ENCODE measurements around the gene GRB10.

GRB10 gene

DNA sequence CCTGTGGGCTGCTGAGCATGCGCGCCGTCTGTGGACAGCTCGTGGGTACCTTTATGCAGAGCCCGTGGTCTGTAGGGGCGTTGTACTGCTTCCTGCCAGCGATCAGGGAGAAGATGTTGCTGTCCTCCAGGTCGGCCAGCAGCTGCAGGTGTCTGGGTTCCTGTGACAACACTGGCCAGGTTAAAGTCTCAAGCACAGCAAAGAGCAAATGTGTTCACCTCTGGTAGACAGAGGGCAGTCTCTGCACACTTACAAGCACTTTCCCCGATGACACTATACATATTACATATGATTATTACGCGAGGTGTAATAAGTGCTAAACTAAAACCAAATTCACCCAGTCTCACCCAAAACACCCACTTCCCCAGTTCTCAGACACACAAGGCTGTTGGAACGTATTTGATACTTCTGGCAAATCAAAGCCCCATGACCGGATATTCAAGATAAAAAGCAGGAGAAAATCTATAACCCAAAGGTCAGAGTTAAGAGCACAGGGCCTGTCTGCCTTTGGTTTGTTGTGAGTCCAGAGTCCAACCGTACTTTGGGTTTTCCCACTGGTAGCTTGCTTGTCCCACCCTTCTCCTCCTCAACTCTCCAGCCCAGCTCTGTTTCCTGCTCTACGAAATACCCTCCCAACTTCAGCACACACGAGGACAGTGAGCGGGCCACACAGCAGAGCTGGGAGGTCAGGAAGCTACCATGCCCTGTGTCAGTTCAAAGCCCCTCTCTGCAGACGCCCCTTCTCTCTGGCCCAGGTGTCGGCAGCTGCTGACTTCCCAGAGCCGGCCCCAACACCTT lies 167.8 kb downstream of the GRB10 start:
- Histone ChIP-seq H3K36me3 (ENCODE audit: control insufficient read depth, low read depth, low read length) (peaks cover 30% of the 10 kb centered on the region), H3K27me3 (ENCODE audit: control insufficient read depth, insufficient read depth, low read length) (no peaks in the 10 kb centered on the region), H3K9ac (ENCODE audit: low read length) (no peak overlapping the region), H3K9me3 (ENCODE audit: control insufficient read depth, low read depth, low read length) (no peaks in the 10 kb centered on the region), H3K4me3 (ENCODE audit: low read length) (no peak overlapping the region), H3K27ac (ENCODE audit: low read length) (no peak overlapping the region), H3K4me1 (ENCODE audit: control insufficient read depth, low read depth, low read length) (no peaks in the 10 kb centered on the region)

DNA sequence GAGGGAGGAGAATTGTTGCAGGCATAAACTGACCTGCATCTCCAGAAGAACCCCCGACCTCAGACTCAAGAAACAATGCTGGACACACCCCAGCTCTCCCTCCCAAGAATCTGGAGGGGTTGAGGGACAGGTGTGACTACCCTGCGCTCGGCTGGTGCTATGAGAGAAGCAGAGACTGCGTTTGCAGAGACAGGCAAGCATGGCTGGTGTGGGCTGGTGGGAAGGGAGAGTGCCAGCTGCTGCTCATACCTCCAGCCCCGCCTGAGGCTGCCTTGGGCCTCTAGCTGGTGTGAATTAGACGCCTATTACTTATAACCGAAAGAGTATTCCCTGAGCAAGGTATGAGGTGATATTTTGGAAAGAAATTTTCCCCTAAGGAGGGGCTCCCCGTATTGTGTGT lies 169.2 kb downstream of the GRB10 start:
- Histone ChIP-seq H3K4me3 (ENCODE audit: low read length) (no peak overlapping the region), H3K27ac (ENCODE audit: low read length) (no peak overlapping the region), H3K27me3 (ENCODE audit: control insufficient read depth, insufficient read depth, low read length) (no peaks in the 10 kb centered on the region), H3K4me1 (ENCODE audit: control insufficient read depth, low read depth, low read length) (no peaks in the 10 kb centered on the region), H3K9me3 (ENCODE audit: control insufficient read depth, low read depth, low read length) (no peaks in the 10 kb centered on the region), H3K36me3 (ENCODE audit: control insufficient read depth, low read depth, low read length) (peaks cover 30% of the 10 kb centered on the region), H3K9ac (ENCODE audit: low read length) (no peak overlapping the region)

DNA sequence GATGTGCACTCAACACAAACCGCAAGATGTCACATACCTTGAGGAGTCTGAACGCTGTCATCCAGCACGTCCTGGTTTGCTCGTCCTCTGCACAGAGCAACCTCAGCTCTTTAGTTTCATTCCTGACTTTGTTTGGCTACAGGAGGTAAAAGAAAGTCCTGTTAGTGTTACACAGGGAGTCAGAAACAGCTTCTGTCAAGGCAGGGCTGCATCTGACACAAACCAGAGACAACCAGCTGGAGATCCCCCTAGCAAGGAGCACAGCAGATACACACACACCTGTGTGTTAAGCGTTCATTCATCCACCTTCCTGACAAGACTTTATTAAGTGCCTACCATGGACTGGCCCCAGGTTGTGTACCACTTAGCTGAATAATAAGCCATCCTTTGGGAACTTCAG lies 170.0 kb downstream of the GRB10 start:
- H3K9me3 ChIP-seq (ENCODE audit: control insufficient read depth, low read depth, low read length), result no peaks in the 10 kb centered on the region
- no peak overlapping the region for H3K9ac ChIP-seq (ENCODE audit: low read length)
- H3K36me3 ChIP-seq (ENCODE audit: control insufficient read depth, low read depth, low read length), result peaks cover 31% of the 10 kb centered on the region
- H3K27ac ChIP-seq (ENCODE audit: low read length), result no peak overlapping the region
- no peaks in the 10 kb centered on the region for H3K4me1 ChIP-seq (ENCODE audit: control insufficient read depth, low read depth, low read length)
- no peaks in the 10 kb centered on the region for H3K27me3 ChIP-seq (ENCODE audit: control insufficient read depth, insufficient read depth, low read length)
- no peak overlapping the region for H3K4me3 ChIP-seq (ENCODE audit: low read length)

DNA sequence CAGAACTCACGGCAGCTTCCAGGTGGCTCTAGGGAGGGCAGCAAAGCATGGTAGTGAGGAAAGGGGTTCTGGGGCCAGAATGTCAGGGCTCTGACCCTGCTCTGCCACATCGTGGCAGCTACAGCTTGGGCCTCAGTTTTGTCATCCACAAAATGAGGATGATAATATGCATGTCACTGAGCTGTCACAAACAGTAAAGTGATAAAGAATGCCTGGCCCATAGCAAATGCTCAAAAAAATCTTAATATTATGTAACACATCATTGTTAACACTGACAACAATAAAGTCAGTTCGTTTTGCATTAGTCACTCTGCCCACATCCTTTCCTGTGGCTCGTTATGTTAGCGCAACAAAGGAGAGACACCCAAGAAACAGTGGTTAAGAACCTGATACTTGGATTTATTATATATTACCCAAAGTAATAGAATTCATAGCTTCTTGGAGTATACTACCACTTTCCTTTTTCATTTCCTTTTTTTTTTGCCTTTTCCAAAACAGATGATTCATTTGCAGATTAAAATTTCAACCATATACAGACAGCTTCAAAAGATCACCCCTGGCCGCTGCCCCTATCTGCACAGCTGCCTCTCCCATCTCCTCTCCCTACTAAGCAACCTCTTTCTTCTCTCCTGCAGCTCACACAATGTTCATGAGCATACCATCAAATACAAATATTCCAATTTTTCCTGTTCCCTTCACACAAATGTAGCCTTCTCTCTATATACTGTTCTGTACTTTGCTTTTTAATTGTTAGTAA lies 172.0 kb downstream of the GRB10 start:
- H3K9ac ChIP-seq (ENCODE audit: low read length), result no peak overlapping the region
- H3K27ac ChIP-seq (ENCODE audit: low read length), result no peak overlapping the region
- H3K4me1 ChIP-seq (ENCODE audit: control insufficient read depth, low read depth, low read length), result no peaks in the 10 kb centered on the region
- H3K4me3 ChIP-seq (ENCODE audit: low read length), result no peak overlapping the region
- H3K9me3 ChIP-seq (ENCODE audit: control insufficient read depth, low read depth, low read length), result no peaks in the 10 kb centered on the region
- H3K36me3 ChIP-seq (ENCODE audit: control insufficient read depth, low read depth, low read length), result peaks cover 48% of the 10 kb centered on the region
- no peaks in the 10 kb centered on the region for H3K27me3 ChIP-seq (ENCODE audit: control insufficient read depth, insufficient read depth, low read length)

DNA sequence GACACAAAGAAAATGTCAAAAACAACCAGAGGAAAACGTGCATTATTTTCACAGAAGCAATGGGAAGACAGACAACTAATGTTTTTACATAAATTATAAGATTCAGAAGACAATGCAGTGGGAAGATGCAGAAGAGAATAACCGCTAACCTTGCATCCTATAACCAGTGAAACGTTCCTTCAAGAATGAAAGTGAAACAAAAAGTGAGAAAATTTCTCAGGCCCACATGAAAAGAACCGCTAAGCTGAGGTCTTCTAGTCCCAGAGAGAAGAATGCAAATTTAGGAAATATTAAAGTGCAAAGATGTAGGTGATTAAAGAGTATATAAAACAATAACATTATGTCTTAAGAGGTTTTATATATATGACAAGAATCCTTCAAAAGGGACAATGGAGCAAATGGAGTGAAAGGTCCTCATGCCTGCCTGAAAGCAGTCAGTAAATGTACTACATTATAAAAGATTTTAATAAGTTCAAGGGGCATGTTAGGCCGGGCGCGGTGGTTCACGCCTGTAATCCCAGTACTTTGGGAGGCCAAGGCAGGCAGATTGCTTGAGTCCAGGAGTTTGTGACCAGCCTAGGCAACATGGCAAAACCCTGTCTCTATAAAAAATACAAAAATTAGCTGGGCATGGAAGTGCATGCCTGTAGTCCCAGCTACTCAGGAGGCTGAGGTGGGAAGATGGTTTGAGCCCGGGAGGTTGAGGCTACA lies 174.3 kb downstream of the GRB10 start:
- H3K27me3 ChIP-seq (ENCODE audit: control insufficient read depth, insufficient read depth, low read length), result no peaks in the 10 kb centered on the region
- peaks cover 53% of the 10 kb centered on the region for H3K36me3 ChIP-seq (ENCODE audit: control insufficient read depth, low read depth, low read length)
- H3K9me3 ChIP-seq (ENCODE audit: control insufficient read depth, low read depth, low read length), result no peaks in the 10 kb centered on the region
- no peak overlapping the region for H3K9ac ChIP-seq (ENCODE audit: low read length)
- H3K4me1 ChIP-seq (ENCODE audit: control insufficient read depth, low read depth, low read length), result peaks cover 2% of the 10 kb centered on the region
- H3K27ac ChIP-seq (ENCODE audit: low read length), result no peak overlapping the region
- no peak overlapping the region for H3K4me3 ChIP-seq (ENCODE audit: low read length)

DNA sequence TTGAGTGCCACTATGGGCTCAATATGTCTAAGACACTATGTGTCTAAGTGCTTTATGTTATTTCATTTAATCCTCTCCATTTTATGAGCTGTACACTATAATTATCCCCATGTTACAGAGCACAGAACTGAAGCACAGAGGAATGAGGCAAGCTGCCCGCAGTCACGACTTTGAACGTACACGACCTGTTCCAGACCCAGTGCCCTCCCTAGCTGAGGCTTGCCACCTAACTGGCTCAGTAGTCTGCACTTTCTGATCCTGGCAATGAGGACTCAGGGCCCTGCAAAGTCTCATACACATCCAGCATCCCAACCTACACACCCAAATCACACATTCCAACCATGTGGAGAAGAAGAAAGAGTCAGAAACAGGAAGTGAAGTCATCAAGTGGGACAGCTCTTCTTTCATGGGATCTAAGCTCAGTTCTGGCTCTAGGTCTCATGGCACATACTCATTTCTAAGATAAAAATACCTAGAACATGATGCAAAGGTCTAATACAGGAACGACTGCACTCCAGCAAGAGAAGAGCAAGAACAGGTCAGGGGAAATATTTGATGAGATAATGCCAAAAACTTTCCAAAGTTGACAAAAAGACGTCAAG lies 175.1 kb downstream of the GRB10 start:
- Histone ChIP-seq H3K9me3 (ENCODE audit: control insufficient read depth, low read depth, low read length) (no peaks in the 10 kb centered on the region), H3K27me3 (ENCODE audit: control insufficient read depth, insufficient read depth, low read length) (no peaks in the 10 kb centered on the region), H3K36me3 (ENCODE audit: control insufficient read depth, low read depth, low read length) (peaks cover 49% of the 10 kb centered on the region), H3K9ac (ENCODE audit: low read length) (no peak overlapping the region), H3K4me3 (ENCODE audit: low read length) (no peak overlapping the region), H3K27ac (ENCODE audit: low read length) (no peak overlapping the region), H3K4me1 (ENCODE audit: control insufficient read depth, low read depth, low read length) (peaks cover 7% of the 10 kb centered on the region)

DNA sequence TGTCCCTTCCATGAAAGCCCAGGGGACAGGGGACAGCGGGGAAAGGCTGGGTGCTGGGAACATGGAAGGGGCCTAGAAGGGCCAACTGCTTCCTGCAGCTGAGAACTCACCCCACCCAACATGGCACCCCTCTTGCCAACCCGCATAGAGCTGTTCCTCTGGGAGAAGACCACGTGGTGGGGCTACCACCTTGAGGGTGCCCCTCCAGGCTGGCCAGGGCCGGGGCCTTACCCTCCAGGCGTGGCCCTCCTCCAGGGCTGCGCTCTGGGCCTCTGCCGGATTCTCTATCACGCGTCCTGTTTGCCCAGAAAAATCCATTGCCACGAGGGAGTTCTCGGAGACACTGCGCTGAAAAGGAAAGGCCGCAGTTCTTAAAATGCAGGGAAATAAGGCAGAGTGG lies 177.6 kb downstream of the GRB10 start:
- Histone ChIP-seq H3K9me3 (ENCODE audit: control insufficient read depth, low read depth, low read length) (no peaks in the 10 kb centered on the region), H3K9ac (ENCODE audit: low read length) (no peak overlapping the region), H3K4me3 (ENCODE audit: low read length) (no peak overlapping the region), H3K4me1 (ENCODE audit: control insufficient read depth, low read depth, low read length) (peaks cover 7% of the 10 kb centered on the region), H3K27ac (ENCODE audit: low read length) (no peak overlapping the region), H3K36me3 (ENCODE audit: control insufficient read depth, low read depth, low read length) (peaks cover 35% of the 10 kb centered on the region), H3K27me3 (ENCODE audit: control insufficient read depth, insufficient read depth, low read length) (no peaks in the 10 kb centered on the region)

DNA sequence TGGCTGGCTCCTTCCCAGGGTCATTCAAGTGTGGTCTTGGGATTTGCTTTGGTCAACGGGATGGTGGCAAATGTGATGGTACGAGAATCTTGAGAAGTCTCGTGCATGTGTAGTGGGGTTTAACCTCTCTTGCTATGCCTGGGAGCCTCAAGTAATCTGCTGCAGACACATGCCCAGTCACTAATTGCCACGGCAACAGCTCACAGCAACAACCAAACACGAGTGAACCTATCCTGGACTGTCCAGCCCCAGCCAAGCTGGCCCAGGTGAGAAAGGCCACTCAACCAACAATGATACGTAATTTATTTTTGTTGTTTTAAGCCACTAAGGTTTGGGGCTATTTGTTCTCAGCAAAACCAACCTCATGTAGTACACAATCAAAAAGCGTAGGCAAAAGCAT lies 179.4 kb downstream of the GRB10 start:
- no peaks in the 10 kb centered on the region for H3K27me3 ChIP-seq (ENCODE audit: control insufficient read depth, insufficient read depth, low read length)
- H3K9me3 ChIP-seq (ENCODE audit: control insufficient read depth, low read depth, low read length), result no peaks in the 10 kb centered on the region
- H3K36me3 ChIP-seq (ENCODE audit: control insufficient read depth, low read depth, low read length), result peaks cover 38% of the 10 kb centered on the region
- H3K4me3 ChIP-seq (ENCODE audit: low read length), result no peak overlapping the region
- peaks cover 7% of the 10 kb centered on the region for H3K4me1 ChIP-seq (ENCODE audit: control insufficient read depth, low read depth, low read length)
- H3K27ac ChIP-seq (ENCODE audit: low read length), result no peak overlapping the region
- no peak overlapping the region for H3K9ac ChIP-seq (ENCODE audit: low read length)

DNA sequence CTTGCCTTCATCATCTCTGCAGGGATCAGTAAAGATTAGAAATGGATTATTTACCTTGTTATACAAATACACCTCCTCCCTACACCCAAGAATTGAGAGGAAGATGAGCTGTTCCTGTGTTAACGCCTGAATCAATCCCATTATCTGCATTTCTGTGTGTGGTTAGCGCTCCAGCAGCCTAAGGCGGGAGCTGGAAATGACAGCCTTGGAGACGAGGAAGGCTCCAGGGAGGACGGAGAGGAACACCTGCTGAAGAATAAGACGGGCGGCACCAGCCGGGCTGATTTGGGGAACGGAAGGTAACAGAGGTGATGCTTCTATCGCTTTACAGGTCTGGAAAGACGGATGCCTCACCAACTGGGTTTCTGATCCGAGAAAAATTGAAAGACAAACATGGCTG lies 183.3 kb downstream of the GRB10 start:
- peaks cover 7% of the 10 kb centered on the region for H3K4me1 ChIP-seq (ENCODE audit: control insufficient read depth, low read depth, low read length)
- no peaks in the 10 kb centered on the region for H3K27me3 ChIP-seq (ENCODE audit: control insufficient read depth, insufficient read depth, low read length)
- H3K9me3 ChIP-seq (ENCODE audit: control insufficient read depth, low read depth, low read length), result no peaks in the 10 kb centered on the region
- no peak overlapping the region for H3K9ac ChIP-seq (ENCODE audit: low read length)
- H3K36me3 ChIP-seq (ENCODE audit: control insufficient read depth, low read depth, low read length), result peaks cover 17% of the 10 kb centered on the region
- no peak overlapping the region for H3K27ac ChIP-seq (ENCODE audit: low read length)
- H3K4me3 ChIP-seq (ENCODE audit: low read length), result no peak overlapping the region

DNA sequence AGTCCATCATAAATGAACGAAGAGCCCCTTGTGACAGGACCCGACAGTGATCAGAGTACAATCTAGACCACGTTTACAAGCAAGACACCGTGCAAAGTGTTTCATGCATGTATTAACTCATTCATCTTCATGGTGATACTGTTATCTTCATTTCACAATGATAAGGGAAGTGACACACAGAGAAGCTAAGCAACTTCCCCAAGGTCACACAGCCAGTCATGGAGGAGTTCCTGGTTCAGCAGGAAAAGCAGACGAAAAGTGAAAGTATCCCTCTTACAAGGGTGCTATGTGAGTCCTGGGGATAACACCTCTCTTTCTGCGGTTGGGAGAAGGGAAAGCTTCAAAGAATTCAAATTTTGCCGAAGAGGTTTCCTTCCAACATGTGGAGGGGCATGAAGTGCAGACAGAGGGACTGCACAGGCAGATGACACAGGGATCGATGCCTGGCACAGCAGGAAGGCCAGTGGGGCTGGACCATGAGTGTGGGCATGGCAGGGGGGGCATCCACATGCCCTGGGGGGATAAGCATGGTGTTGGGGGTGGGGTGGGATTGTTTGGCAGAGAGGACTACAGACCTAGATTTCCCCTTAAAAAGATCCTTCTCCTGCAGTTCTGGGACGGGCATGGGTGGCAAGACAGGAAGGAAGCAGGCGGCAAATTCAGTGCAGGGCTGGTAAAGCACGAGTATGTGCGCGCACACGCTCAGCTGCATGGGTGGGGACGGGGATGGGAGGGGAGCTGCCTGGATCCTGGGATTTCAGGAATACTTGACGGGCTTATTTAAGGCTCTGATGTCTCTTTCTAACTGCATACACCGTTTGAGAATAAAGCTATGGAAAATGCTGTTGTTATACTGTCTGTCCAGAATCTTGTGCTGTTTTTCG lies 184.0 kb downstream of the GRB10 start:
- no peak overlapping the region for H3K27ac ChIP-seq (ENCODE audit: low read length)
- peaks cover 11% of the 10 kb centered on the region for H3K36me3 ChIP-seq (ENCODE audit: control insufficient read depth, low read depth, low read length)
- H3K4me1 ChIP-seq (ENCODE audit: control insufficient read depth, low read depth, low read length), result peaks cover 7% of the 10 kb centered on the region

More for the DNA sequence above, 184.0 kb downstream of the GRB10 start:
- Histone ChIP-seq H3K9ac (ENCODE audit: low read length) (no peak overlapping the region), H3K9me3 (ENCODE audit: control insufficient read depth, low read depth, low read length) (no peaks in the 10 kb centered on the region), H3K27me3 (ENCODE audit: control insufficient read depth, insufficient read depth, low read length) (no peaks in the 10 kb centered on the region), H3K4me3 (ENCODE audit: low read length) (no peak overlapping the region)
